Sigmoid colon (tissue), 4 donors: ENCODE results near the gene OR5K4.

ENCODE experiments used
- POLR2A ChIP-seq, 2 donors: fragments of 450-650 bp; IDR thresholded peaks; one replicate each; pipeline ENCODE4 v1.6.1; 2016; ENCODE audit warnings: antibody characterized with exemption in 2 of 2, mild to moderate bottlenecking in 2 of 2, moderate library complexity in 2 of 2
- POLR2AphosphoS5 ChIP-seq, 4 donors: sonication (generic); formaldehyde crosslinking; IDR thresholded peaks; one replicate each; pipeline ENCODE4 v1.6.1; 2017; ENCODE audit warnings: antibody characterized with exemption in 4 of 4
- TF ChIP-seq, protein P1 (sequence below), 4 experiments: fragments of 450-650 bp in 3 of 4; fragments of 200-600 bp in 1 of 4; IDR thresholded peaks; one replicate each; pipeline ENCODE4 v1.5.1; 2016 to 2019; ENCODE audit warnings: antibody characterized with exemption in 4 of 4, mild to moderate bottlenecking in 3 of 4, moderate library complexity in 2 of 4

DNA sequence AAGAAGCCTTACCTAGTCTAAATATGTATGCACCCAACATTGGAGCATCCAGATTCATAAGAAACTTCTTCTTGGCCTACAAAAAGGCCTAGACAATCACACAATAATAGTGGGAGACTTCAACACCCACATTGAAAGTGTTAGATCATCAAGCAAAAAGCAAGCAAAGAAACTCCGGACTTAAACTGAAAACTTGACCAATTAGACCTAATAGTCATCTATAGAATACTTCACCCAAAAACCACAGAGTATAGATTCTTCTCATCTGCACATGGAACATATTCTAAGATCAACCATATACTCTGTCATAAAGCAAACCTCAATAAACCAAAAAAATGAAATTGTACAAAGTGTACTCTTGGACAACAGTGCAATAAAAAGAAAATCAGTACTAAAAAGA lies 22.3 kb upstream of the OR5K4 start:
- TF ChIP-seq POLR2A (IDR thresholded peaks at IDR 0.05) = no peak
- TF ChIP-seq, protein P1, sequence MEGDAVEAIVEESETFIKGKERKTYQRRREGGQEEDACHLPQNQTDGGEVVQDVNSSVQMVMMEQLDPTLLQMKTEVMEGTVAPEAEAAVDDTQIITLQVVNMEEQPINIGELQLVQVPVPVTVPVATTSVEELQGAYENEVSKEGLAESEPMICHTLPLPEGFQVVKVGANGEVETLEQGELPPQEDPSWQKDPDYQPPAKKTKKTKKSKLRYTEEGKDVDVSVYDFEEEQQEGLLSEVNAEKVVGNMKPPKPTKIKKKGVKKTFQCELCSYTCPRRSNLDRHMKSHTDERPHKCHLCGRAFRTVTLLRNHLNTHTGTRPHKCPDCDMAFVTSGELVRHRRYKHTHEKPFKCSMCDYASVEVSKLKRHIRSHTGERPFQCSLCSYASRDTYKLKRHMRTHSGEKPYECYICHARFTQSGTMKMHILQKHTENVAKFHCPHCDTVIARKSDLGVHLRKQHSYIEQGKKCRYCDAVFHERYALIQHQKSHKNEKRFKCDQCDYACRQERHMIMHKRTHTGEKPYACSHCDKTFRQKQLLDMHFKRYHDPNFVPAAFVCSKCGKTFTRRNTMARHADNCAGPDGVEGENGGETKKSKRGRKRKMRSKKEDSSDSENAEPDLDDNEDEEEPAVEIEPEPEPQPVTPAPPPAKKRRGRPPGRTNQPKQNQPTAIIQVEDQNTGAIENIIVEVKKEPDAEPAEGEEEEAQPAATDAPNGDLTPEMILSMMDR (IDR thresholded peaks at IDR 0.05) = no peak
- TF ChIP-seq POLR2AphosphoS5 (IDR thresholded peaks at IDR 0.05) = no peak
